ENCODE data around the gene CYB5D1.

DNA sequence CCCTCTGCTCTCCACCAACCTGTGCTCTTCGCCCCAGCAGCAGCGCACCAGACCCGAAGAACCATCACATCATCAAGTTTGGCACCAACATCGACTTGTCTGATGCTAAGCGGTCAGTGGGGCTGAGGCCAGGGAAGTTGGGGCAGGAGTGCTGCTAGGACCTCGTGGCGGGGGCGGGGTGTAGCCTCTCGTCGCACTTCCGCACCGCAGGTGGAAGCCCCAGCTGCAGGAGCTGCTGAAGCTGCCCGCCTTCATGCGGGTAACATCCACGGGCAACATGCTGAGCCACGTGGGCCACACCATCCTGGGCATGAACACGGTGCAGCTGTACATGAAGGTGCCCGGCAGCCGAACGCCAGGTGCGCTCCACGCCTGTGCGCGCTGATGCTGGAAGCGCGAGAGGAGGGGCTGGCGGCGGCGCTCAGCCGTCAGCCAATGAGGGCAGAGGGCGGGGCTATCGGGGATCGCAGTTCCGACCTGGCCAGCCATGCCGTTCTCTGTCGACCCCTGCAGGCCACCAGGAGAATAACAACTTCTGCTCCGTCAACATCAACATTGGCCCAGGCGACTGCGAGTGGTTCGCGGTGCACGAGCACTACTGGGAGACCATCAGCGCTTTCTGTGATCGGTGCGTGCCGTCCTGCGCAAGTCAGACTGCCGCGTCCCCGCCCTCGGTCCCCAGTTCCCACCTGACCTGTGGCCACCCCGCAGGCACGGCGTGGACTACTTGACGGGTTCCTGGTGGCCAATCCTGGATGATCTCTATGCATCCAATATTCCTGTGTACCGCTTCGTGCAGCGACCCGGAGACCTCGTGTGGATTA is 6.2 kb upstream of the CYB5D1 start:
- TF ChIP-seq, protein P1, sequence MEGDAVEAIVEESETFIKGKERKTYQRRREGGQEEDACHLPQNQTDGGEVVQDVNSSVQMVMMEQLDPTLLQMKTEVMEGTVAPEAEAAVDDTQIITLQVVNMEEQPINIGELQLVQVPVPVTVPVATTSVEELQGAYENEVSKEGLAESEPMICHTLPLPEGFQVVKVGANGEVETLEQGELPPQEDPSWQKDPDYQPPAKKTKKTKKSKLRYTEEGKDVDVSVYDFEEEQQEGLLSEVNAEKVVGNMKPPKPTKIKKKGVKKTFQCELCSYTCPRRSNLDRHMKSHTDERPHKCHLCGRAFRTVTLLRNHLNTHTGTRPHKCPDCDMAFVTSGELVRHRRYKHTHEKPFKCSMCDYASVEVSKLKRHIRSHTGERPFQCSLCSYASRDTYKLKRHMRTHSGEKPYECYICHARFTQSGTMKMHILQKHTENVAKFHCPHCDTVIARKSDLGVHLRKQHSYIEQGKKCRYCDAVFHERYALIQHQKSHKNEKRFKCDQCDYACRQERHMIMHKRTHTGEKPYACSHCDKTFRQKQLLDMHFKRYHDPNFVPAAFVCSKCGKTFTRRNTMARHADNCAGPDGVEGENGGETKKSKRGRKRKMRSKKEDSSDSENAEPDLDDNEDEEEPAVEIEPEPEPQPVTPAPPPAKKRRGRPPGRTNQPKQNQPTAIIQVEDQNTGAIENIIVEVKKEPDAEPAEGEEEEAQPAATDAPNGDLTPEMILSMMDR (IDR thresholded peaks at IDR 0.05) = peak in 1 of 3 donors; percentile 96
- no peak for TF ChIP-seq POLR2A (IDR thresholded peaks at IDR 0.05)
